ENCODE measurements around the gene SORCS2. TPM values are rescaled to one million over a fixed set of nuclear protein-coding genes. Genes with fewer than 3 reads are reported as not detected.

The SORCS2 gene
- total and polyA plus RNA-seq, 7 donors: 0.18 to 1.5 (median 0.36) TPM

GRCh38 chr4:7196736-7197135 is 4.4 kb downstream of the SORCS2 start:
- ATAC-seq: no peak
- intact Hi-C loops (cut with DNase I): no loop called here
- no peak for TF ChIP-seq CTCF (IDR thresholded peaks at IDR 0.05)
- Histone ChIP-seq H3K4me1 (peaks cover 8% of the 10 kb centered on the region), H3K27me3 (ENCODE audit: insufficient read depth in 3 of 3, low read length in 2 of 3) (peaks cover 0 to 27% (median 3%) of the 10 kb centered on the region in 3 donors), H3K36me3 (ENCODE audit: insufficient read depth in 1 of 2, low read depth in 1 of 2) (no peaks in the 10 kb centered on the region), H3K9me3 (no peaks in the 10 kb centered on the region), H3K27ac (no peak overlapping the region), H3K4me3 (no peak overlapping the region)
- no peak for DNase-seq
- WGBS, 3 donors: 48 to 65% (median 60%) methylated on average over 5 of the region's 5 CpGs

GRCh38 chr4:7197910-7198309 is 5.6 kb downstream of the SORCS2 start:
- intact Hi-C loops (cut with DNase I): no loop called here
- ATAC-seq (no peak), DNase-seq (no peak)
- no peaks in the 10 kb centered on the region for H3K9me3 ChIP-seq
- H3K36me3 ChIP-seq (ENCODE audit: insufficient read depth in 1 of 2, low read depth in 1 of 2): no peaks in the 10 kb centered on the region
- no peak for TF ChIP-seq CTCF (IDR thresholded peaks at IDR 0.05)
- H3K27ac ChIP-seq: no peak overlapping the region
- peaks cover 0 to 26% (median 3%) of the 10 kb centered on the region in 3 donors for H3K27me3 ChIP-seq (ENCODE audit: insufficient read depth in 3 of 3, low read length in 2 of 3)
- peaks cover 13% of the 10 kb centered on the region for H3K4me1 ChIP-seq
- no peak overlapping the region for H3K4me3 ChIP-seq
- 67 to 83% (median 83%) methylated on average over 5 of the region's 5 CpGs for WGBS, 3 donors

GRCh38 chr4:7198440-7199128 is 6.2 kb downstream of the SORCS2 start:
- Histone ChIP-seq H3K4me3 (no peak overlapping the region), H3K36me3 (ENCODE audit: insufficient read depth in 1 of 2, low read depth in 1 of 2) (no peaks in the 10 kb centered on the region), H3K27ac (no peak overlapping the region), H3K9me3 (no peaks in the 10 kb centered on the region), H3K27me3 (ENCODE audit: insufficient read depth in 3 of 3, low read length in 2 of 3) (peaks cover 0 to 19% (median 3%) of the 10 kb centered on the region in 3 donors), H3K4me1 (peaks cover 13% of the 10 kb centered on the region)
- DNase-seq (no peak), ATAC-seq (no peak)
- no peak for TF ChIP-seq CTCF (IDR thresholded peaks at IDR 0.05)
- WGBS, 3 donors: 88 to 89% (median 88%) methylated on average over 19 to 20 of the region's 20 CpGs
- intact Hi-C loops (cut with DNase I): no loop called here

- no peaks in the 10 kb centered on the region for H3K9me3 ChIP-seq
- intact Hi-C loops (cut with DNase I): no loop called here
- 90 to 95% (median 93%) methylated on average over 14 to 15 of the region's 15 CpGs for WGBS, 3 donors
- no peaks in the 10 kb centered on the region for H3K36me3 ChIP-seq (ENCODE audit: insufficient read depth in 1 of 2, low read depth in 1 of 2)
- no peak overlapping the region for H3K27ac ChIP-seq
- no peak overlapping the region for H3K4me3 ChIP-seq
- H3K27me3 ChIP-seq (ENCODE audit: insufficient read depth in 3 of 3, low read length in 2 of 3): peaks cover 0 to 13% (median 3%) of the 10 kb centered on the region in 3 donors
- ATAC-seq (no peak), DNase-seq (no peak)
- TF ChIP-seq CTCF (IDR thresholded peaks at IDR 0.05): no peak
- H3K4me1 ChIP-seq: peaks cover 13% of the 10 kb centered on the region
Observed at GRCh38 chr4:7199129-7199725, 6.9 kb downstream of the SORCS2 start.

Measured in psoas muscle (tissue), 8 donors.